C4-2B (cell line): ENCODE measurements around the gene BTG1.

Experiments used
- CTCF ChIP-seq: fragments of 450-650 bp; conservative IDR thresholded peaks from 2 replicates; pipeline ENCODE4 v1.5.1; 2017; ENCODE audit warnings: mild to moderate bottlenecking
- ZFX ChIP-seq: fragments of 450-650 bp; IDR thresholded peaks from 2 replicates; pipeline ENCODE4 v1.6.1; 2017

GRCh38 chr12:92134638-92135274 lies 10.9 kb downstream of the BTG1 start:
- TF ChIP-seq ZFX, result no peak
- TF ChIP-seq CTCF, result no peak
